PC-9 (cell line): ENCODE measurements around the gene ERBB2. TPM values are rescaled to one million over a fixed set of nuclear protein-coding genes. Genes with fewer than 3 reads are reported as not detected.

ENCODE experiments used
- BruUV-seq: library from RNA; stranded (reverse); fragments of 400-500 nt; replicated peaks from 2 replicates; lab custom pipeline; 2021; lab: Mats Ljungman, UMichigan
- CTCF ChIA-PET: fragments of 300-600 bp; sonication (Branson Sonifier 250); formaldehyde crosslinking; loops from one replicate; lab custom pipeline; 2022; ENCODE audit warnings: antibody characterized with exemption; lab: Charles Lee
- POLR2A ChIA-PET: fragments of 300-600 bp; sonication (Branson Sonifier 250); formaldehyde crosslinking; loops from one replicate; lab custom pipeline; 2022; ENCODE audit warnings: antibody characterized with exemption; ENCODE audit not compliant: unreplicated experiment; lab: Charles Lee
- DNase-seq, 2 experiments: peaks; one replicate each; pipeline versions ENCODE4 v3.0.0 to v3.0.0-alpha.2; 2015 to 2022; ENCODE audit warnings: mixed read lengths in 1 of 2
- H2AFZ ChIP-seq: fragments of 200-600 bp; sonication (generic); 2 replicates; pipeline ENCODE4 v1.8.1; 2017; ENCODE audit warnings: antibody characterized with exemption
- H3F3A ChIP-seq: fragments of 200-600 bp; sonication (generic); 2 replicates; pipeline ENCODE4 v1.8.1; 2017; ENCODE audit warnings: antibody characterized with exemption, mild to moderate bottlenecking, low read depth; ENCODE audit not compliant: insufficient read depth
- H3K27ac ChIP-seq: fragments of 200-600 bp; sonication (generic); 2 replicates; pipeline ENCODE4 v1.6.1; 2016; ENCODE audit warnings: mixed run types
- H3K27me3 ChIP-seq: fragments of 200-600 bp; sonication (generic); 2 replicates; pipeline ENCODE4 v1.6.1; 2016; ENCODE audit warnings: low read depth, mixed run types; ENCODE audit not compliant: insufficient read depth
- H3K36me3 ChIP-seq: fragments of 200-600 bp; sonication (generic); 2 replicates; pipeline ENCODE4 v1.6.1; 2016; ENCODE audit warnings: low read depth, mixed run types
- H3K4me1 ChIP-seq: fragments of 200-600 bp; sonication (generic); replicated peaks from 2 replicates; pipeline ENCODE4 v1.6.1; 2016; ENCODE audit warnings: mixed run types; ENCODE audit not compliant: insufficient read depth
- H3K4me2 ChIP-seq: fragments of 200-600 bp; sonication (generic); 2 replicates; pipeline ENCODE4 v1.6.1; 2017; ENCODE audit warnings: mixed run types
- H3K4me3 ChIP-seq: fragments of 200-600 bp; sonication (generic); 2 replicates; pipeline ENCODE4 v1.6.1; 2016; ENCODE audit warnings: mixed run types
- H3K79me2 ChIP-seq: fragments of 200-600 bp; sonication (generic); 2 replicates; pipeline ENCODE4 v1.6.1; 2017; ENCODE audit warnings: low read depth, mixed run types
- H3K9me2 ChIP-seq: fragments of 200-600 bp; sonication (generic); 2 replicates; pipeline ENCODE4 v1.8.1; 2017; ENCODE audit warnings: mild to moderate bottlenecking; ENCODE audit not compliant: insufficient read depth
- H3K9me3 ChIP-seq: fragments of 200-600 bp; sonication (generic); 2 replicates; pipeline ENCODE4 v1.8.1; 2016; ENCODE audit warnings: low read depth; ENCODE audit not compliant: insufficient read depth
- H4K20me1 ChIP-seq: fragments of 200-600 bp; sonication (generic); 2 replicates; pipeline ENCODE4 v1.8.1; 2017; ENCODE audit not compliant: insufficient read depth
- CTCF ChIP-seq: fragments of 200-600 bp; sonication (generic); conservative IDR thresholded peaks from 2 replicates; pipeline ENCODE4 v1.6.1; 2017; ENCODE audit warnings: mixed run types, antibody characterized with exemption, mild to moderate bottlenecking, moderate library complexity
- EZH2 ChIP-seq: fragments of 200-600 bp; sonication (generic); IDR thresholded peaks from 2 replicates; pipeline ENCODE4 v1.8.0; 2017; ENCODE audit warnings: antibody characterized with exemption, low read depth
- intact Hi-C: fragments of 100-400 bp; cut with micrococcal nuclease; formaldehyde crosslinking; loops from one replicate; pipeline ENCODE4 v1.10.0; 2022; ENCODE audit not compliant: unreplicated experiment
- total RNA-seq: library from RNA; stranded (reverse); gene quantifications from 2 replicates; pipeline ENCODE4 v1.2.3, GENCODE V29; 2021

Gene ERBB2
- total RNA-seq, 1 experiment from 2014 or later = 90.6 TPM

GRCh38 chr17:39687546-39688474 lies 12.1 kb upstream of the ERBB2 start, which contains the start of gene PGAP3:
Gene PGAP3 (minus strand): TSS chr17:39688057. CDS start chr17:39688014, 43 bp downstream.
- no peaks in the 10 kb centered on the region for H3K36me3 ChIP-seq
- H3K9me3 ChIP-seq = no peaks in the 10 kb centered on the region
- intact Hi-C loops = no loop called here
- H3K79me2 ChIP-seq = no peaks in the 10 kb centered on the region
- H3F3A ChIP-seq = peaks cover 30% of the 10 kb centered on the region
- H3K4me3 ChIP-seq = peak within 1 kb of the TSS; percentile 68
- no peaks in the 10 kb centered on the region for H4K20me1 ChIP-seq
- H3K4me2 ChIP-seq = peak within 1 kb of the TSS; percentile 95
- ChIA-PET CTCF (interaction anchor here (0.6 kb wide), 2 partner anchors 144 to 367 kb away, joined by 5 to 15 read pairs; partner anchors contain the start of gene MED24), POLR2A (interaction anchor here (0.6 to 0.7 kb wide), 5 partner anchors 12 to 534 kb away, joined by 3 to 7 read pairs (median 3); partner anchors contain the start of gene MED1)
- H2AFZ ChIP-seq = peak within 1 kb of the TSS; percentile 92
- TF ChIP-seq CTCF (no peak), EZH2 (no peak)
- H3K9me2 ChIP-seq = no peaks in the 10 kb centered on the region
- H3K27me3 ChIP-seq = no peaks in the 10 kb centered on the region
- BruUV-seq = TSS peak; percentile 84
- H3K4me1 ChIP-seq = peaks cover 26% of the 10 kb centered on the region
- DNase-seq = peak; percentile 82 to 86
- peak within 1 kb of the TSS; percentile 84 for H3K27ac ChIP-seq

GRCh38 chr17:39688475-39688835 lies 11.4 kb upstream of the ERBB2 start:
- TF ChIP-seq CTCF (no peak), EZH2 (no peak)
- no peaks in the 10 kb centered on the region for H3K27me3 ChIP-seq
- peak overlapping the region; percentile 95 for H3K4me2 ChIP-seq
- no peaks in the 10 kb centered on the region for H3K79me2 ChIP-seq
- no peaks in the 10 kb centered on the region for H3K36me3 ChIP-seq
- H3K4me1 ChIP-seq = peaks cover 26% of the 10 kb centered on the region
- intact Hi-C loops = no loop called here
- CTCF ChIA-PET = interaction anchor here (0.6 to 0.9 kb wide), 3 partner anchors 16 to 366 kb away, joined by 3 to 15 read pairs (median 5); partner anchors contain the start of gene MED24
- DNase-seq = no peak
- H3K9me3 ChIP-seq = no peaks in the 10 kb centered on the region
- no peaks in the 10 kb centered on the region for H3K9me2 ChIP-seq
- peak overlapping the region; percentile 92 for H2AFZ ChIP-seq
- no TSS peak for BruUV-seq
- peak overlapping the region; percentile 84 for H3K27ac ChIP-seq
- POLR2A ChIA-PET = interaction anchor here (0.7 kb wide), 2 partner anchors 11 to 52 kb away, joined by 3 to 7 read pairs; no protein-coding TSS in a partner anchor
- peak overlapping the region; percentile 68 for H3K4me3 ChIP-seq
- H4K20me1 ChIP-seq = no peaks in the 10 kb centered on the region
- H3F3A ChIP-seq = peaks cover 30% of the 10 kb centered on the region

GRCh38 chr17:39688945-39689344 lies 10.9 kb upstream of the ERBB2 start:
- Histone ChIP-seq H2AFZ (peak overlapping the region; percentile 92), H3K27ac (peak overlapping the region; percentile 84), H3K9me2 (no peaks in the 10 kb centered on the region), H4K20me1 (no peaks in the 10 kb centered on the region), H3K4me1 (peaks cover 26% of the 10 kb centered on the region), H3K9me3 (no peaks in the 10 kb centered on the region), H3K36me3 (no peaks in the 10 kb centered on the region), H3F3A (peaks cover 30% of the 10 kb centered on the region), H3K27me3 (no peaks in the 10 kb centered on the region), H3K79me2 (no peaks in the 10 kb centered on the region), H3K4me2 (peak overlapping the region; percentile 95), H3K4me3 (peak overlapping the region; percentile 68)
- intact Hi-C loops = no loop called here
- DNase-seq = no peak
- CTCF ChIA-PET = interaction anchor here (0.9 kb wide), 1 partner anchor 16 kb away, joined by 3 read pairs; no protein-coding TSS in a partner anchor
- TF ChIP-seq EZH2 (no peak), CTCF (no peak)
- no TSS peak for BruUV-seq
- POLR2A ChIA-PET = interaction anchor here (0.5 kb wide), 1 partner anchor 11 kb away, joined by 3 read pairs; no protein-coding TSS in a partner anchor
